Kidney (tissue), 14 donors: Measurements from ENCODE around the gene PARN. TPM values are rescaled to one million over a fixed set of nuclear protein-coding genes. Genes with fewer than 3 reads are reported as not detected.
"Not testable (repeated sequence)": the region's sequence is repeated elsewhere in the genome, so short reads cannot be mapped to it uniquely, and the experiment has no call there.

Experiments used
- DNase-seq, 5 donors: peaks; one replicate each; pipeline ENCODE4 v3.0.0-alpha.2; 2013 to 2020
- FAIRE-seq: peaks from 2 replicates; lab custom pipeline; 2012; peaks lifted over from hg19 to GRCh38; lab: Jason Lieb, UNC
- H3K27ac ChIP-seq, 2 donors: one replicate each; pipeline ENCODE4 v1.7.0; 2013; ENCODE audit warnings: low read depth in 2 of 2, low read length in 2 of 2, inconsistent platforms in 1 of 2
- H3K27me3 ChIP-seq: one replicate; pipeline ENCODE4 v1.7.1; 2013; ENCODE audit warnings: low read length, inconsistent platforms; ENCODE audit not compliant: control insufficient read depth, insufficient read depth
- H3K36me3 ChIP-seq, 3 donors: one replicate each; pipeline versions ENCODE4 v1.7.0 to v1.7.1; 2013; ENCODE audit warnings: low read length in 3 of 3, control low read depth in 1 of 3, inconsistent platforms in 1 of 3; ENCODE audit not compliant: insufficient read depth in 3 of 3, control insufficient read depth in 2 of 3
- H3K4me1 ChIP-seq, 3 donors: one replicate each; pipeline versions ENCODE4 v1.7.0 to v1.7.1; 2013; ENCODE audit warnings: low read length in 3 of 3, inconsistent platforms in 1 of 3, low read depth in 1 of 3; ENCODE audit not compliant: control insufficient read depth in 2 of 3, insufficient read depth in 2 of 3
- H3K4me3 ChIP-seq, 3 donors: one replicate each; pipeline versions ENCODE4 v1.7.0 to v1.8.1; 2013; ENCODE audit warnings: low read length in 3 of 3, control low read depth in 1 of 3, inconsistent platforms in 1 of 3
- H3K9ac ChIP-seq, 3 donors: one replicate each; pipeline versions ENCODE4 v1.7.0 to v1.7.1; 2013; ENCODE audit warnings: low read length in 3 of 3, control low read depth in 1 of 3, inconsistent platforms in 1 of 3
- H3K9me3 ChIP-seq, 3 donors: one replicate each; pipeline versions ENCODE4 v1.7.0 to v1.7.1; 2013; ENCODE audit warnings: low read length in 3 of 3, control low read depth in 1 of 3, inconsistent platforms in 1 of 3; ENCODE audit not compliant: control insufficient read depth in 2 of 3, insufficient read depth in 1 of 3
- CTCF ChIP-seq: IDR thresholded peaks from 3 replicates; pipeline ENCODE4 v1.5.1; 2012; ENCODE audit warnings: mild to moderate bottlenecking, moderate library complexity, borderline replicate concordance; ENCODE audit not compliant: insufficient read depth; ENCODE audit errors: extremely low read depth
- intact Hi-C: fragments of 100-400 bp; cut with DNase I; formaldehyde crosslinking; loops from one replicate; pipeline ENCODE4 v1.11.1; 2022
- polyA plus RNA-seq: library from polyadenylated mRNA; stranded (reverse); fragments of 350-450 nt; fragmentation: Illumina TruSeq; extraction: RNeasy Lipid Tissue Mini Kit (QIAGEN cat#74804); gene quantifications from one replicate; pipeline ENCODE4 v1.2.3, GENCODE V29; 2014; ENCODE audit warnings: low read depth, low replicate concordance; ENCODE audit not compliant: insufficient read depth
- total RNA-seq: library from RNA; stranded (reverse); fragmentation: NEBNext Ultra II Directional; extraction: Animal tissue kit (Norgen Biotek cat#: 25700); gene quantifications from one replicate; pipeline ENCODE4 v1.2.1, GENCODE V29; 2021
- donor health status: control.
- donor health status: control.
- donor health status: control.
- donor health status: control.
- donor health status: control.
- donor health status: DM: yes; HTN: yes; CAD: no.
- donor health status: Normal renal cell carcinoma (clear cell type).

PARN gene
- total and polyA plus RNA-seq, 2 donors from 2014 or later: 17.3 to 32.5 TPM

- Histone ChIP-seq H3K9ac (no peak overlapping the region), H3K4me1 (peaks cover 0 to 6% (median 0%) of the 10 kb centered on the region in 3 donors), H3K9me3 (no peaks in the 10 kb centered on the region), H3K36me3 (peaks cover 2 to 17% (median 11%) of the 10 kb centered on the region in 3 donors), H3K4me3 (no peak overlapping the region), H3K27ac (no peak overlapping the region), H3K27me3 (no peaks in the 10 kb centered on the region)
- intact Hi-C loops: no loop called here
- DNase-seq (no peak), FAIRE-seq (no peak)
- TF ChIP-seq CTCF: no peak
These were observed 11.9 kb upstream of the PARN start for GRCh38 chr16:14641926-14642325.

- H3K4me1 ChIP-seq: peaks cover 0 to 7% (median 0%) of the 10 kb centered on the region in 3 donors
- no peak for TF ChIP-seq CTCF
- no peak overlapping the region for H3K9ac ChIP-seq
- intact Hi-C loops: no loop called here
- peaks cover 2 to 17% (median 11%) of the 10 kb centered on the region in 3 donors for H3K36me3 ChIP-seq
- no peaks in the 10 kb centered on the region for H3K27me3 ChIP-seq
- H3K4me3 ChIP-seq: no peak overlapping the region
- H3K27ac ChIP-seq: no peak overlapping the region
- H3K9me3 ChIP-seq: no peaks in the 10 kb centered on the region
- no peak for FAIRE-seq
- DNase-seq: no peak
These were observed 11.1 kb upstream of the PARN start for GRCh38 chr16:14641206-14641605.

- no peak overlapping the region for H3K27ac ChIP-seq
These were observed 10.5 kb upstream of the PARN start for GRCh38 chr16:14640538-14640937.

GRCh38 chr16:14636951-14637240 lies 6.8 kb upstream of the PARN start:
- H3K9ac ChIP-seq, H3K27me3 ChIP-seq, FAIRE-seq, H3K27ac ChIP-seq, H3K9me3 ChIP-seq, intact Hi-C loops, DNase-seq, H3K36me3 ChIP-seq, H3K4me3 ChIP-seq: not testable (repeated sequence)
- H3K4me1 ChIP-seq: peaks cover 0 to 24% (median 14%) of the 10 kb centered on the region in 3 donors

More at GRCh38 chr16:14640538-14640937, 10.5 kb upstream of the PARN start:
- DNase-seq: no peak
- no peaks in the 10 kb centered on the region for H3K9me3 ChIP-seq
- TF ChIP-seq CTCF: no peak
- peaks cover 0 to 7% (median 0%) of the 10 kb centered on the region in 3 donors for H3K4me1 ChIP-seq
- H3K9ac ChIP-seq: no peak overlapping the region
- peaks cover 2 to 14% (median 11%) of the 10 kb centered on the region in 3 donors for H3K36me3 ChIP-seq
- no peak for FAIRE-seq
- no peaks in the 10 kb centered on the region for H3K27me3 ChIP-seq
- intact Hi-C loops: no loop called here
- H3K4me3 ChIP-seq: no peak overlapping the region

GRCh38 chr16:14636179-14636950 lies 6.3 kb upstream of the PARN start:
- H3K27me3 ChIP-seq, intact Hi-C loops, H3K4me3 ChIP-seq, H3K36me3 ChIP-seq, H3K9ac ChIP-seq, H3K27ac ChIP-seq, FAIRE-seq, H3K9me3 ChIP-seq: not testable (repeated sequence)
- DNase-seq: peak in 1 of 5 donors; percentile 19
- H3K4me1 ChIP-seq: peaks cover 0 to 27% (median 15%) of the 10 kb centered on the region in 3 donors
